Pons (tissue), 1 donor: ENCODE results near the gene SEC14L3.
"Not testable (repeated sequence)": the region's sequence is repeated elsewhere in the genome, so short reads cannot be mapped to it uniquely, and the experiment has no call there.

Experiments used
- DNase-seq: peaks from one replicate; pipeline ENCODE4 v3.0.0-alpha.2; 2016; ENCODE audit warnings: low spot score

The SEC14L3 gene

DNA sequence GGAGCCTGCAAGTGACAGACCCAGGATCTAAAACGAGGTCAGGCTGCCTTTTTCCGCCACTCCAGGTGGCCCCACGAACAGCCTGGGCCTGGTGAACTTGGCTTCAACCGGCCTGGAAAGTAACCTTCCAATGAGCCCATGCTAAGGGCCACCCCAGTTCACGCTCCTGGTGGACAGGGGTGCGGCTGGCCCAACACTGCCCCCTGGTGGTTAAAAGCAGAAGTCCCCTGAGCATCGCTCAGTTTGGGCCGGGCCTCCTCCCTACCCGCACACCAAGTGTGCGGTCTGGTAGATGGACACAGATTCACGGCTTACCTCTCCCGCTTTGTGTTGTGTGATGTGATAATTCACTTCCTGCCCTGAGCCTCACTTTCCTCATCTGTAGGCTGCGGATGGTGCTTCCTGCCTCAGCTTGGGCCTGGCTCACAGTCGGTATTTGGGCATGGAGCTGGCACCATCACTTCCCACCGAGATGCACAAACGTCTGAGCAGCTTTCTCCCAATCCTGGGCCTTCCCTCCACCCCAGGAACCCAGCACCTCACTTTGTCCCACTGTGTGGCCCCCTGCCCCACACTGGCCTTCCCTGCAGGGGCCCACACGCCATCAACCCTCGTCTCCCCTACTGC lies 13.7 kb upstream of the SEC14L3 start:
- peak; percentile 11 for DNase-seq

DNA sequence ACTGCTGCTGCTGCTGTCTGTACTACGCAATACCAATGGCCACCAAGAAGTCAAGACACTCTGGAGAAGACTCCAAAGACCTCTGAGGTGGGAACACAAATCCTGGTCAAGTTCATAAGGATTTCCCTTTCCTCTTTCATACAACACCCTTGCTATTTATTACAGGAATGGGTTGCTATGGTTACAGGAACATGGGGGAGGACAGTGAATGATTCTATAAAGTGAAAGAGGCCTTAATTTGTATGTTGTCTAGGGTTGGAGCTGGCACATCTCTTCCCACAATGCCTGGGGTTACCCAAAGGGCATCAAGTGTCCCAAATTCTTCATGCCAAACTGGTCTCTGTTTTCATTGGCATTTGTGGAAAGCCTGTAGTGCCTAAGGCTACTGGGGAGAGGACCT lies 11.4 kb upstream of the SEC14L3 start:
- no peak for DNase-seq

DNA sequence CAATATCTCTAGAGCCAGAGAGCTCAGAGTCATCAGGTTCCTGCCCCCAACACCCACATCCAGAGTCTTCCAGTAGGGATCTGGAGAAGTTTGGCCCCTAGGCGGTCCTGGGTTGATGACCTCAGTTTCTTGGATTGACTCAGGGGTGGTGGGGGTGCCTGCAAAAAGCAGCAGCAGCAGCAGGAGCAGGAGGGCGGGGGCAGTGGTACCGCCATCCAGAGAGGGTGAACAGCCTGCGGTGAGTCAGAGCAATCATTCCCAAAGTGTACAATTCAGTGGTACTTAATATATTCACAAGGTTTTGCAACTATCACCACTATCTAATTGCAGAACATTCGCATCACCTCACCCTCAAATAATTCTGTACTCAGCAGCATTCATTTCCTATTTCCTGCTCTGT lies 9.9 kb upstream of the SEC14L3 start:
- DNase-seq, result no peak

DNA sequence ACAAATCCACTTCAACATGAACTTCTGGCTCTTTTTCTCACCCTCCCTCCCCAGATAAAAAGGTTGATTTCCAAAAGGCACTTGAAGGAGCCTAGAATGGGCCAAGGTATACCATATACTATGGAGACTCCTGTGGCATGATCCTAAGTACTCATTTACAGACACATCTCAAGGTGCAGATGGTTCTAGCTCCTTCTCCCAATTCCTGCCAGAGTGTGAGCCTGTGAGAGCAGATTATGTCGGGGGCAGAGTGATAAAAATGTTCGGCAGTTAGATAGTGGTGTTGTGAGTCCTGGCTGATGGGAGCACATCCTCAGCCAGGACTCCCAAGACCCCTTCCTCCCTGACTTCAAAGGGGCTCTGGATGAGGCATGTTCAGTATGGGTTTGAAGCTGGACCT lies 8.2 kb upstream of the SEC14L3 start:
- no peak for DNase-seq

DNA sequence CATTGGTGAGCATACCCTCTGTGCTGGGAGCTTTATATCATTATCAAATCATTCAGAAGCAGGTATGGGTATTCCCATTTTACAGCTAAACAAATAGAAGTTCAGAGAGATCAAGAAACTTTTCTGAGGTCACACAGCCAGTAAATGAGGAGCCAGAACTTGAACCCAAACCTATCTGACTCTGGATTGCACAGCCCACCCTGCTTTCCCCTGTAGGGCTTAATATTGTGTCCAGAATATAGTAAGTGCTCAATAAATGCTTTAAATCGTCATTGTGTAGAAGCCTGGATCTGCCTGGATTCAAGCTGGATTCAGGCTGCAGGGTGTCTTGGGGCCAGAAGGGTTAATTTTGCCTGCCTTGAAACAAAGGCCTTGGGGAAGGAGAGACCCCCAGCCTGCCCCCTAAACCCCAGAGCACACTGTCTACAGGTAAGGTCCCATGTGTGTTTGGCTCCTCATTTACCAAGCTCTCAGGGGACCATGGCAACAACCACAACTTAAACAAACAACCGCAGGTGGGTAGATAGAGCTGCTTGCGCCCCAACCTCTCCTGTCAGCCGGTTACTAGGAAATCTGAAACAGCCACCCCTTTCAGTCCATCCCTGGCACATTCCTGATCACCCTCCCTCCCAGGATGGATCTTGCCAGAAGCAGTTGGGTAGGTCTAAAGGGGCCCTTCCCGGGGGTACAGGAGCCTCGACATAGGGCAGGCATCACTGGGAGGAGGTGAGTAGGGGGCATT lies 3.0 kb upstream of the SEC14L3 start:
- no peak for DNase-seq

DNA sequence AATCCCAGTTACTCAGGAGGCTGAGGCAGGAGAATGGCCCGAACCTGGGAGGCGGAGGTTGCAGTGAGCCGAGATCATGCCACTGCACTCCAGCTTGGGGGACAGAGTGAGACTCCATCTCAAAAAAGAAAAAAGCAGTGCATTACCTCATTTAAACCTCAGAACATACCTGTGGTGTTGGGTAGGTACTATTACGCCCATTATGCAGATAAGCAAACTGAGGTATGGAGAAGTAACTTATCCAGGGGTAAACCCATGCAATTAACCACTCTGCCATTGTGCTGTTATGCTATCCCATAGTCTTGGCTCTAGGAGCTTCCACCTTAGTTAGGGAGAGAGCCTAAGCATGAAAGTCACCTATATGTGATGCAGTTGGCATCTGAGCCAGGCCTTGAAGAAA lies 2.3 kb upstream of the SEC14L3 start:
- no peak for DNase-seq

DNA sequence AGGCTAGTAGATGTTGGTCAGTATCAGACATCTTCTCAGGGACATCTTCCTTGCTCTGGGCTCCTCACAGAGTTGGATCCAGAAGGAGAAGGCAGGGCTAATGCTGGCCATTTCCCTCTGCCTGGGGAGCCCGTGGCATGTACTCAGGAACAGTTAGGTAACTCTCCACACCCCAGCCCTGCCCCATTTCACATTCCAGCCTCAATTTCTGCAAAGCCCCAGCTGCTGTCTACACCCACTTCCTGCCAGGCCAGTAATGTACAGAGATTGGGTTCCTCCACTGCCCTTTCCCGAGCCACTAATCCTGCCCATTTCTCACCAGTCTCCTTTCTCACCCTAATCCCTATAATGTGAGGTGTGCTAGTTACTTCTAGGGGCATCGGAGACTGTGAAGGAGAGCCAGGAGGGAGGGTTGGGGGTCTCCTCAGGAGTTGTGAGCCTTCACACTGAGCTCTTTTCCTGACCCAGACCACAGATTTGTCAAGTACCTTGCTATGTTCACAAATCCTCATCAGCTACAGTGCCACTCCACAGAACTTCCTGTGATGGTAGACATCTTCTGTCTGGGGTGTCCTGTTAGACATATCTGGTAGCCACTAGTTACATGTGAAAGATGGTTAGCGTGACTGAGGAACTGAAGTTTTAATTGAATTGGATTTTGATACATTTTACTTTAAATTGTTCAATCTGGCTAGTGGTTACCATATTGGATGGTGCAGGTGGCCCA lies 1.3 kb upstream of the SEC14L3 start:
- DNase-seq, result no peak

DNA sequence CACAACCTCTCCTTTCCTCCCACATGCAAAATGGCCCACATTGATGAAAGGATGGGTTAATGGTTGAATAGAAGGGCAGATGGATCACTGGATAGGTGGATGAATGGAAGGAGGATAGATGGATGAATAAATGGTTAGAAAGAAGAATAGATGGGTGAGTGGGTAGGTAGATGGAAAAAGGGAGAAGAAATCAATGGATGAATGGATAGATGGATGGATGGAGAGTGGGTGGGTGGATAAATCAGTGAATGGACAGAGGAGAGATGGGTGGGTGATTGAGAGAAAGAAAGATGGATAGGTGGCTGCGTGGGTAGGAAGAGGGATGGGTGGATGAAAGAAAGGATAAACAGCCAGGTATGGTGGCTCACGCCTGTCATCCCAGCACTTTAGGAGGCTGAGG lies 1.2 kb downstream of the SEC14L3 start:
- DNase-seq, result no peak

DNA sequence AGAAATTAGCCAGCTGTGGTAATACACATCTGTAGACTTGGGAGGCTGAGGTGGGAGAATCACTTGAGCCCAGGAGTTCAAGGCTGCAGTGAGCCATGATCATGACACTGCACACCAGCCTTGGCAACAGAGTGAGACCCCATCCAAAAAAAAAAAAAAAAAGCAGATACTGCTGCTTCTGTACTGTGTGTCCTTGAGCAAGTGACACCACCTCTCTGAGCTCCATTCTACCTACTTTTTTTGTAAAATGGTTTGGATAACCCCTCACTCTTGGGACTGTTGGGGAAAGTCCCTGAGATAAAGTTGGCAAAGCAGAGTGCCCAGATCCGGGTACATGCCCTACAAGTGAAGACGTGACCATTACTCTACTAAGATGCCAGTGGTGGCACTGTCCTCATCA lies 2.7 kb downstream of the SEC14L3 start:
- no peak for DNase-seq

DNA sequence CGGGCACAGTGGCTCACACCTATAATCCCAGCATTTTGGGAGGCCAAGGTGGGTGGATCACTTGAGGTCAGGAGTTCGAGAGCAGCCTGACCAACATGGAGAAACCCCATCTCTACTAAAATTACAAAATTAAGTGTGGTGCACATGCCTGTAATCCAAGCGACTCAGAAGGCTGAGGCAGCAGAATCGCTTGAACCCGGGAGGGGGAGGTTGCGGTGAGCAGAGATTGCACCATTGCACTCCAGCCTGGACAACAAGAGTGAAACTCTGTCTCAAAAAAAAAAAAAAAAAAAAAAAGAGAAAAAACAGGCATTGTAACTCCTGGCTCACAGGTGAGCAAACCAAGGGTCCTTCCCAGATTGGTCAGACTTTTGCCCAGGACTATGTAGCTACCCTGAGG lies 11.3 kb downstream of the SEC14L3 start:
- DNase-seq, result not testable (repeated sequence)

DNA sequence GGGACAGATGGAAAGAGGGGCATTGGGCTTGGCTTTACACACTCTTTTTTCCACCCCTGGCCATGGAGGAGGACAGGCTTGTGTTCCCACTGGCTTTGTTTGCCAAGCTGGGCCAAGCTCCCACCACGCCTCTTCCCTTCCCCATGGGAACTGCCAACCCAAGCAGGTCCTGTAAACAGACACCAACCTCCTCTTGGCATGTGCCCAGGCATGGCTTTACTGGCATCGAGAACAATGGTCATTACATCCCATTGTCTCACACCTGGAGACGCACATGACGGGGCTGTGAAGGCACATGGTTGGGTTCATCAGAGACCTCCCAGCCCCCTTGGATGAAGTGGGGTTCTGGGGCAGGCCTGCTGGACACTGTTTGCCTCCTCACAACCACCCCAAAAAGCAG lies 11.7 kb downstream of the SEC14L3 start:
- no peak for DNase-seq

DNA sequence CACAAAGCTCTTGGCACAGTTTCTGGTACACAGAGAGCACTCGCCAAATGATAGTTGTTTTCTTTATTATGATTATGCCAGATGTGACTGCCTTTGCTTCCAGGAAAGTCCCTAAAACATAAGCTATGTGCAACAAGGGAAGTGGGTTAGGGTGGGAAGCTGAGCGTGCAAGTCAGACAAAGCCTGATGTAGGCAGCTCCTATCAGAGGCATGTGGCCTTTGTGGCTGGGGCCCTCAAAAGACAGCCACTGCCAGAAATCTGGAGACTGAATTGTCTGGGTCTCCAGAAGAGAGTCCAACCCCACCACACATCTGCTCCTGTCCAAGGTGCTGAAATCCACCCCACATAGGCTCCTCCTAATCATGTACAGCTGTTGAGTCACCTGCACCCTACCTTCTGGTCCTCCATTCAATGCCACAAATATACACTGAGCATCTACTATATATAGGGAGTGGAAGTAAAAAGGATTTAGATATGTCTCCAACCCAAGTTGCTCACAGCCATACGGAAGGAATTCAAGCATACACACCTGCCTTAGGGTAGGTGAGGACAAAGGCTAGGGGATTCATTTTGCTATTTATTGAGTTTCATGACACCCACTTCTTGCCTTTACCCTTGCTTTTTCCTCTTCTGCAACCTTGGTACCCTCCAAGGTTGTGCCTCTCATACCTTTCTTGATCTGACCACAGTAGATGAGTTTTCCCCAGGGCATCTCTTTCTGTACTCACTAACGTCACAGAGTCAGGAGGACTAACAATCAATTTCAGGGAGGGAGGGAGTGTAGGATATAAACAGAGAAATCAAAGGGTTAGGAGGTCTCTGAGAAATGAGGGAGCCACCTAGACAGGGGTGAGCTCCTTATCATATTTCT lies 12.4 kb downstream of the SEC14L3 start:
- DNase-seq, result no peak

DNA sequence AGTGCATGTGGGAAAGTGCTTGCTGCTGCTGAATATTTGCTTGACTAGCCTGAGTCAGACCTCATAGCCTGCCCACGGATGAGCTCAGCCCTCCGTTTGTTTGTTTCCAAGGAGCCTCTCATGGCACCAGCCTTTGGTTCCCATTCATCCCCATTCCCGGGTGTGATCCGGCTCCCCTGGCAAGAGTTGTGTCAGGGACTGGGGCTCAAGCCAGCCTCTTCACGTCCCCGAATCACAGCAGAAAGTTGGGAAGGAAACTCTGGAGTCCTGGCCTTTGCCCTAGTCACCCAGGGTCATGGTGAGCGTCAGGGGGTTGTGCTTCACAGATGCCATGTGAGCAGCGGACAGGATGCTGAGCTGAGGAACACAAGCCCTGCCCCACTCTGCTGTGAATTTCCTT lies 13.8 kb downstream of the SEC14L3 start:
- peak; percentile 15 for DNase-seq

DNA sequence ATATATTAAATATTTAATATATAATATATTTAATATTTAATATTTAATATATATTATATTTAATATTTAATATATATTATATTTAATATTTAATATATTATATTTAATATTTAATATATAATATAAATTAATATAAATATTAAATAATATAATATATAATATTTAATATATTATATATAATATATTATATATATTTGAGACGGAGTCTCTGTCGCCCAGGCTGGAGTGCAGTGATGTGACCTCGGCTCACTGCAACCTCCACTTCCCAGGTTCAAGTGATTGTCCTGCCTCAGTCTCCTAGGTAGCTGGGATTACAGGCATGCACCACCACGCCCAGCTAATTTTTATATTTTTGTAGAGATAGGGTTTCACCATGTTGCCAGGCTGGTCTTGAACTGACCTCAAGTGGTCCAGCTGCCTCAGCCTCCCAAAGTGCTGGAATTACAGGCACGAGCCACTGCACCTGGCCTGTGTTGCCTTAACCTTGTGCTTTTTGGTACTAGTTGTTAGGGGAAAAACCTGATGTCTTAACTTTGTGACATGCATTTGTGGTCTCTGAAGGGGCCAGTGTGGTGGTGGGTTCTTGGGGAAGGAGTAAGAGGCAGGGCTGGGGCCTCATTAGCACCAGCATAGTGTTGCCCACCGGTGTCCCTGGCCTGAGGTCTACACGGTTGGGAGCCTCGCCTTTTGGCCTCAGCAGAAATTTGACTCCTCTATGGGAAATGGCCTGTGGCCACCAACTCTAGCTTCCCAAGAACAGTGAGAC lies 16.6 kb downstream of the SEC14L3 start:
- DNase-seq, result no peak

DNA sequence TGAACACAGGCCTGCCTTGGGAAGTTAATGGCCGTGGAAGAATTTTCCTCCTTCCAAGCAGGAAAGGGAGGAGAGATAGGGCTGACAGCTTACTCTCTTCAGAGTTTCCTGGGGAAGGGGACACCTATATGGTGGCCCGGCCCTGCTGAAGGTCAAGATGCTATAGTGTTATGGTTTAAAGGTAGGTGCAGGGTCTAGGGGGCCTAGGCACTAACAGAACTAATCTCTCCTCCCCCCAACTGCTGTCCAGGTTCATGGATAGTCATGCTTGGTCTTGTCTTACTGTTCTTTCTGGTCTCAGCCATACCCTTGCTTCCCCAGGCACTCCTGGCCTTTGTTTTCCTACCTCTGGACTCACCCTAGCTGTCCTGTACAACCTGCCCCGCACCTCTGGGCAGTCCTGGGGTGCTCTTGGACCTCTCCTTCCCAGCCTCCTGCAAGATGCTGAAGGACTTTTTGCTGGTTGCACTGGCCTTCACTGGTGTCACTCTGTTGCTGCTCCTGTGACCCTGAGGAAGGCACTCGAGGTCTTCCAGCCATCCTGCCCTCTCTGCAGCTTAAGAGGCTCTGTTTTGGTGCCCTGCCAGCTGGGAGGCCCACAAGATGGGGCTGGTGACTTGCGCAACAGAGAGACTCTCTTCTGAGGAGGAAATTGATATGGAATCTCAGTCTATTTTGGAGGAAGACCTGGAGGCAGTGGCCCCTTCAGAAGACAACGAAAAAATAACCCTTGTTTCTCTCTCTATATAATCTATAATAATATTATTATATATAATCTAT lies 17.9 kb downstream of the SEC14L3 start:
- no peak for DNase-seq

DNA sequence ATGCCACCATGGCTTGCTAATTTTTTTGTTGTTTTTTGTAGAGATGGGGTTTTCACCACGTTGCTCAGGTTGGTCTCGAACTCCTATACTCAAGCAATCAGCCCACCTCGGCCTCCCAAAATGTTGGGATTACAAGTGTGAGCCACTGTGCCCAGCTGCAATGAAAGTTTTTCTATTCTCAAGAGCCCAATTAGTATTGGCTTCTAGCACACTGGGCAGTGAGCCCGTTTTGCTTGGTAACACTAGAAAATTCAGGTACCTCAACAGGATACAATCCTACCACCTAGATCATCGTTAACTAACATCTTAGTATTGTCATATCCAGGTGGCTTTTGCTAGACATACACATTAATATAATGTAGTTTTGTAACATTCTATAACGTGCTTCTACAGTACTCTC lies 19.0 kb downstream of the SEC14L3 start:
- DNase-seq, result no peak

DNA sequence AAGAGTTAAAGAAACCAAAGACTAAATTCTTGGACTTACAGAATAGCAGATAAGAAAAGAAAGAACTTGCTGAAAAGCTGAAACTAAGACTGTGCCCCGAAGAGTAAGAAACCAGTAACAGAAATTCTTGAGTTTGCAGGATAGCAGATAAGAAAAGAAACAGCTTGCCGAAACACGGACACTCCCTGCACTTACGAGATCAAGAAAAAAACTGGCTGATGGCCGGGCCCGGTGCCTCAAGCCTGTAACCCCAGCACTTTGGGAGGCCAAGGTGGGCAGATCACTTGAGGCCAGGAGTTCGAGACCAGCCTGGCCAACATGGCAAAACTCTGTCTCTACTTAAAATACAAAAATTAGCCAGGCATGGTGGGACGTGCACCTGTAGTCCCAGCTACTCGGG lies 20.3 kb downstream of the SEC14L3 start:
- DNase-seq, result not testable (repeated sequence)

DNA sequence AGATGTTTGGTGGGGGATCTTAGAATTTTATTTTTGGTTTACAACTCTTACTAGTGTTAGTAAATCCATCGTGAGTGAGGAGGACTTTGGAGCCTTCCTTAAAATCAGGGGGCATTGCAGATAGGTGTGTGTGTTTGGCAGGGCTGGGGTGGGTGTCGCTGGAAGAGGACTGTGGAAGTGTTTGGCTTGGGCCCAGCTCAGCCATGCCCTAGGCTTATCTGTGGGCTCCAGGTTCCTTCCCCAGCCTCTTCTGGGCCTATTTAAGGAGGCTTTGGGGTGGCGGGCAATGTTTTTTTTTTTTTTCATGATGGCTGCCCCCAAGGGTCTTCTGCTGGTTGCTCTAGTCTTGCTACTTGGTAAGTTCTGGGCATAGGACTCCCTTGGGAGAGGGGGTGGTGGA lies 24.2 kb downstream of the SEC14L3 start:
- DNase-seq, result no peak

DNA sequence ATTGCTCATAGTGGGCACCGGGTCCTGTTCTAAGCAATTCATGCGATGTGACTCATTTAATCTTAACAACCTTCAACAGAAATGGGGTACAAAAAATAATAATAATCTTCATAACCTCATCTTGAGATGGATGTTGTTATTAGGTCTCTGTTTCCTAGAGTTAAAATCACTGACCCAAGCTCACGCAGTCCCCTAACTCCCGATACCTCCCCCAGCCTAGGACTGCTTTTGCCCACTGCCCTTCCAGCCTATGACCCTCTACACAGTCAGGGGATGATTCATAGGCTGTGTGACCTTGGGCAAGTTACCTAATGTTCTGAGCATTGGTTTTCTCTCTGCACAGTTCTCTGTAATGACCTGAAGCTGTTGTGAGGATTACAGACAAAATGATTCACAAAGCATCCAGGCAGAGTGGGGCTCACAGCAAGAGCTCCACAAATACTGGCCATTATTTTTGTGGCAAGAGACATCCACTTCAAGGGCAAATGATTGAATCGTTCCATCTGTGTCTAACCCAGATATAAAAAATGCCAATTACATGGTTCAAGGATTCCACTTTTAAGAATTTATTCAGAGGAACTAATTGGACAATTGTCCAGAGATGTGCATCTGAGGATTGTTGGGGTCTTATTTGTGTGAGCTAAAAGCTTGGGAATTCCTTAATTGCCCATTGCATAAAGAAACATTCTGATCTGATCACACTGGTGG lies 26.2 kb downstream of the SEC14L3 start:
- DNase-seq, result no peak
